Skeletal muscle satellite cell (primary cell): Measurements from ENCODE around the gene SERPINA1.
A peak's percentile ranks its signal among the peaks of the same experiment; 100 is the strongest.
"Not testable (repeated sequence)": the region's sequence is repeated elsewhere in the genome, so short reads cannot be mapped to it uniquely, and the experiment has no call there.

Source experiments
- H3K27me3 ChIP-seq: 2 replicates; pipeline ENCODE4 v1.7.0; 2013; ENCODE audit warnings: low read length; ENCODE audit not compliant: control insufficient read depth, insufficient read depth
- H3K36me3 ChIP-seq: 2 replicates; pipeline ENCODE4 v1.7.0; 2013; ENCODE audit warnings: mild to moderate bottlenecking, control low read depth, low read length; ENCODE audit not compliant: insufficient read depth
- H3K4me1 ChIP-seq: 2 replicates; pipeline ENCODE4 v1.7.0; 2013; ENCODE audit warnings: low read length; ENCODE audit not compliant: control insufficient read depth, insufficient read depth
- H3K4me2 ChIP-seq: 2 replicates; pipeline ENCODE4 v1.7.0; 2013; ENCODE audit warnings: mild to moderate bottlenecking, low read length
- H3K4me3 ChIP-seq: 2 replicates; pipeline ENCODE4 v1.7.0; 2013; ENCODE audit warnings: low read length
- H3K9ac ChIP-seq: 2 replicates; pipeline ENCODE4 v1.7.0; 2013; ENCODE audit warnings: mild to moderate bottlenecking, low read depth, low read length, moderate library complexity
- H3K9me3 ChIP-seq: replicated peaks from 2 replicates; pipeline ENCODE4 v1.7.0; 2013; ENCODE audit warnings: mild to moderate bottlenecking, control low read depth, low read length

SERPINA1 gene

GRCh38 chr14:94346841-94347240, 41.6 kb downstream of the SERPINA1 start:
- no peaks in the 10 kb centered on the region for H3K27me3 ChIP-seq
- H3K36me3 ChIP-seq, result no peaks in the 10 kb centered on the region
- no peak overlapping the region for H3K4me2 ChIP-seq
- H3K4me3 ChIP-seq, result no peak overlapping the region
- no peak overlapping the region for H3K9ac ChIP-seq
- peaks cover 32% of the 10 kb centered on the region for H3K4me1 ChIP-seq
- H3K9me3 ChIP-seq, result no peaks in the 10 kb centered on the region

DNA sequence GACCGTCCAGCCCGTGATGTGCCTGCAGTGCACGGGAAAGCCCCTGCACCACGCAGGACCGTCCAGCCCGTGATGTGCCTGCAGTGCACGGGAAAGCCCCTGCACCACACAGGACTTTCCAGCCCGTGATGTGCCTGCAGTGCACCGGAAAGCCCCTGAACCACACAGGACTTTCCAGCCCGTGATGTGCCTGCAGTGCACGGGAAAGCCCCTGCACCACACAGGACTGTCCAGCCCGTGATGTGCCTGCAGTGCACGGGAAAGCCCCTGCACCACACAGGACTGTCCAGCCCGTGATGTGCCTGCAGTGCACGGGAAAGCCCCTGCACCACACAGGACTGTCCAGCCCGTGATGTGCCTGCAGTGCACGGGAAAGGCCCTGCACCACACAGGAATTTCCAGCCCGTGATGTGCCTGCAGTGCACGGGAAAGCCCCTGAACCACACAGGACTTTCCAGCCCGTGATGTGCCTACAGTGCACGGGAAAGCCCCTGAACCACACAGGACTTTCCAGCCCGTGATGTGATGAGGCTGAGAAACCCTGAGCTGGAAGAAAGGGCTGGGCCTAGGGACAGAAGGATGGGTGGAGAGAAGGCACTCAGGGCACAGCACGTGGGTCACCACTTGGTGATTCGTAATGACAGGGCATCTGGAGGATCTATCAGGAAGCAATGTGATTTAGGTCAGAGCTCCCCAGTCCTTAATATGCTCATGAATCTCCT, 42.2 kb downstream of the SERPINA1 start:
- H3K4me1 ChIP-seq, result peaks cover 38% of the 10 kb centered on the region
- not testable (repeated sequence) for H3K9me3 ChIP-seq, H3K4me3 ChIP-seq, H3K36me3 ChIP-seq, H3K27me3 ChIP-seq, H3K9ac ChIP-seq, H3K4me2 ChIP-seq

GRCh38 chr14:94345344-94346064, 42.9 kb downstream of the SERPINA1 start:
- Histone ChIP-seq H3K4me2 (peak overlapping the region; percentile 3), H3K9me3 (no peaks in the 10 kb centered on the region), H3K4me3 (no peak overlapping the region), H3K36me3 (no peaks in the 10 kb centered on the region), H3K4me1 (peaks cover 38% of the 10 kb centered on the region), H3K27me3 (no peaks in the 10 kb centered on the region), H3K9ac (no peak overlapping the region)

DNA sequence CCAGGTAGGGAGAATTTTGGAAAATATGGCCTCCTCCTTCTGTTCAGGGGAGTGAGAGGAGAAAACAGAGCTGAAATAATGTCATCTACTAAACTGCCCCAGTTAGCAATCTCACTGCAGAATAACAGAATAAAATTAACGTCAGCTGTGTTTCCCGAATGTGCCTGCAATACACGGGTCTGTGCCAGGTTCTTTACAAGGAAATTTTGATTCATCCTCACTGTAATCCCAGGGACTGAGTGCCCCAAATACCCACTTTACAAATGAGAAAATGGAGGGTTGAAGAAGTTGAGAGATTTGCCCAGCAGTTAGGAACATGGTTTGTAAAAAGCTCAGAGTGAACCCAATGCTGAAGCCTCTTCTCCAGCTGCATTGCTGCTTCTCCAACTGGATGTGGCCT, 44.0 kb downstream of the SERPINA1 start:
- H3K4me3 ChIP-seq, result no peak overlapping the region
- H3K36me3 ChIP-seq, result no peaks in the 10 kb centered on the region
- H3K4me2 ChIP-seq, result no peak overlapping the region
- H3K9me3 ChIP-seq, result no peaks in the 10 kb centered on the region
- H3K4me1 ChIP-seq, result peaks cover 38% of the 10 kb centered on the region
- no peak overlapping the region for H3K9ac ChIP-seq
- no peaks in the 10 kb centered on the region for H3K27me3 ChIP-seq

DNA sequence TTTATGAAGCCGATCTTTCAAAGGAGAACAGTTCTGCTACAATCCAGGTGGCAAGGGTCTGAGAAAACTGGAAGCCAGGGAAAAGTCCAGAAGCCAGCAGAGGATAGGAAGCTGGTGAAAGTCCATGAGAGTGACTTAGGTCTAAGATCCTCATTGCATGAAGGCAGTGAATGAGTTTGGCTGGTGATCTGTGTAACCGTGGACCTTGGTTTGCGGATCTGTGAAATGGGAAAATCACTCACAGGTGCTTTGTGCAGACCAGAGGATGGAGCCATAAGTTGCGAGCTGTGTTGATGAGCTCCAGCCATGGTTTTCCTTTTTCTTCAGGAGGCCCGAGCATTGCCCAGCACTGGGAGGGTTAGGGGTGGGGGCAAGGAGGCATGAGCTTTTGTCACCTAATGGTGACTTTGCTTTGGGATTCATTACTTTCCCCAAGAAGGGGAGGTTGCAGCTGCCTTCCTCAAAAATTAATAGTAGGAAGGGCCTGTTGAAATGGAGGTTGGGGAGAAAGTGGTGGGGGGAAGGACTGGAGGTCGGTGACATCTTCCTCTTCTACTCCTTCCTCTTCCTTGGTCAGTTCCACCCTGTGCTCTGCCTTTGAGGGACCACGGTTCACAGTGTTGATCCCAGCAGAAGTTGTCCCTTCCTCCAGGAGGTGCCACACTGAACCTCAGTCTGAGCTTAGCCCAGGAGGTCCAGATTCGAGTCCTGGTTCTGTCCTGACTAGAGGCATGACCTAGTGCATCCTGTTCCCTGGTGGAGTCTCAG, 45.0 kb downstream of the SERPINA1 start:
- Histone ChIP-seq H3K4me1 (peaks cover 38% of the 10 kb centered on the region), H3K36me3 (no peaks in the 10 kb centered on the region), H3K9me3 (no peaks in the 10 kb centered on the region), H3K4me3 (no peak overlapping the region), H3K4me2 (no peak overlapping the region), H3K9ac (no peak overlapping the region), H3K27me3 (no peaks in the 10 kb centered on the region)

DNA sequence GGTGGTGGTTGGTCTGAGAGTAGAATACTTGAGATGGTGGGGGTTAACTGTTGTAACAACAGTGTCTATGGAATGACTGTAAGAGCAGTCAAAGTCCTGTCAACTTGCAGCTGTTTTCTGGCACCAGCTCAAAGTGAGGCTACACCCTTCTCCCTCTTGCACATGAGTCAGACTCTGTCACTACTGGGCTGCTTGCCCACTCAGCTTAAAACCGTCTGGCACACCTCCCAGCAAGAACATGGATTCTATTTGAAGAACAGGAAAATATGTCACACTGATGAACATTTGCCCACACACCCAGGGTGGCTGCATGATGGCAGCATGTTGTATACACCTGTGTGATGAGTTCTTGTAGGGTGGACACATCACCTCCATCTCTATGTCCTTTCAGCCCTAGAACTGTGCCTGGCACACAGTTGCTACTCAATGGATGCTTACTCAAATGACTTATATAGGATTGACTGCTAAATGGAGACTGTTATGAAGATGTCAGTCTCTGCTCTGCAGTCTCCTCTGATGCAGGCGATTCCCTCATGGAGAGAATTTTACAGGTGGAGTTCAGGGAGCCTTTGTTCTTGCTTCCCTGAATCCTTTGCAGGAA, 46.0 kb downstream of the SERPINA1 start:
- peaks cover 38% of the 10 kb centered on the region for H3K4me1 ChIP-seq
- no peaks in the 10 kb centered on the region for H3K36me3 ChIP-seq
- H3K4me3 ChIP-seq, result peak overlapping the region; percentile 1
- no peaks in the 10 kb centered on the region for H3K9me3 ChIP-seq
- peak overlapping the region; percentile 46 for H3K4me2 ChIP-seq
- H3K9ac ChIP-seq, result no peak overlapping the region
- H3K27me3 ChIP-seq, result no peaks in the 10 kb centered on the region

DNA sequence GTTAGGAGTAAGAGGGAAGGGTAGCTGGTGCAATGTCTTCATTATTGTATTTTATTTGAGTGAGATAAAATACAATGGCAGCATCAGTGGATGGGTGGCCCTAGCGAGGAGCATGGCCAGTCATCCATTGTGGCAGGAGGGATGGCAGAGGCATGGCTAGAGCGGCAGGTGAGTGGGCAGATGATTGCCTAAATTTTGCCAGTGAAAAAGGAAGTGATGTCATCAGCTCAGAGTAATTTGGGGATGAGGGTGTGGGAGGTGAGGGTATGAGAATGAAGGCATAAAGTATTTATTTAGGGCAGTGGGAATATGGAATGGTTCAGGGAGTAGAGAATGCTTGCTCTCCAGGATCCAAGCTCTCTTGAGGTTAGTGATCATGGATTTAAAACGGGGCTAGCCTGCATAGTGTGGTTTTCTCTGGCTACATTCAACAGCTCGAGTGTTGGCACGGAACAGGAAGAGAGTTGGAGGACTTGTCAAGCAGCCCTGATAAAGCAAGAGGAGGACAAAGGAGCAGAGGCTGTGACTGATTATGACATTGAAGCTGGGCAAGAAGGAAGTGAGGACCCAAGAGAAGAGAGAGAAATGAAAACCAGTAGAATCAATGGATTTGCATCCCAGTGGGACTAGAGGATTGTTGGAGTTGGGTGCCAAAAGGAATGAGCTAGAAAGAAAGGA, 46.6 kb downstream of the SERPINA1 start:
- no peaks in the 10 kb centered on the region for H3K9me3 ChIP-seq
- peaks cover 38% of the 10 kb centered on the region for H3K4me1 ChIP-seq
- peak overlapping the region; percentile 46 for H3K4me2 ChIP-seq
- H3K9ac ChIP-seq, result no peak overlapping the region
- H3K4me3 ChIP-seq, result peak overlapping the region; percentile 1
- H3K27me3 ChIP-seq, result no peaks in the 10 kb centered on the region
- H3K36me3 ChIP-seq, result no peaks in the 10 kb centered on the region

DNA sequence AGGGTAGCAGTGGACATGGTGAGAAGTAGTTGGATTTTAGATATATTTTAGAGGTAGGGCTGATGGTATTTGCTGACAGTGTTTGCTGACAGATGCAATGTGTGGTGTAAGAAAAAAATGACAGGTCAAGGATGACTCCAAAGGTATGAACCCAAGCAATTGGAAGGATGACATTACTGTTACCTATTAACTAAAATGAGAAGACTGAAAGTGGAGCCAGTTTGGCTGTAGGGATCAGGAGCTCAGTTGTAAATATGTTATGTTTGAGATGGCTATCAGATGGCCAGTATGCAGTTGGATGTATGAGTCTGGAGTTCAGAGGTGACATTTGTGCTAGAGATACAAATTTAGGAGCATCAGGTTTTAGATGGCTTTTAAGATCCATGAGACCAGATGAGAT, 47.9 kb downstream of the SERPINA1 start:
- no peaks in the 10 kb centered on the region for H3K9me3 ChIP-seq
- no peak overlapping the region for H3K4me2 ChIP-seq
- H3K36me3 ChIP-seq, result no peaks in the 10 kb centered on the region
- H3K27me3 ChIP-seq, result no peaks in the 10 kb centered on the region
- H3K9ac ChIP-seq, result no peak overlapping the region
- H3K4me3 ChIP-seq, result no peak overlapping the region
- H3K4me1 ChIP-seq, result peaks cover 28% of the 10 kb centered on the region

DNA sequence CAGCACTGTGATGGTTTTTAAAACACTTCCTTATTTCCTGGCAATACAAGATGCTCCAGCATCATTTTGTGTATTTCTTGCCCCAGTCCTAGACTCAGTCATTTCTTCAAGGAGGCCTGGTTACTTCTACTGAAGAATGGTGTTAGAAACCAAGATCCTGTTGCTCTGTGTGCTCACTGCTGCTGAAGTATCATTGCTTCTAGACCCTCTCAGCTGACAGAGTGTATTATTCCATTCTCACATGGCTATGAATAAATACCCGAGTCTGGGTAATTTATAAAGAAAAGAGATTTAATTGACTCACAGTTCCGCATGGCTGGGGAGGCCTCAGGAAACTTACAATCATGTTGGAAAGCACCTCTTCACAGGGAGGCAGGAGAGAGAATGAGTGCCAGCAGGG, 50.4 kb downstream of the SERPINA1 start:
- H3K4me2 ChIP-seq, result no peak overlapping the region
- no peaks in the 10 kb centered on the region for H3K27me3 ChIP-seq
- peaks cover 15% of the 10 kb centered on the region for H3K4me1 ChIP-seq

DNA sequence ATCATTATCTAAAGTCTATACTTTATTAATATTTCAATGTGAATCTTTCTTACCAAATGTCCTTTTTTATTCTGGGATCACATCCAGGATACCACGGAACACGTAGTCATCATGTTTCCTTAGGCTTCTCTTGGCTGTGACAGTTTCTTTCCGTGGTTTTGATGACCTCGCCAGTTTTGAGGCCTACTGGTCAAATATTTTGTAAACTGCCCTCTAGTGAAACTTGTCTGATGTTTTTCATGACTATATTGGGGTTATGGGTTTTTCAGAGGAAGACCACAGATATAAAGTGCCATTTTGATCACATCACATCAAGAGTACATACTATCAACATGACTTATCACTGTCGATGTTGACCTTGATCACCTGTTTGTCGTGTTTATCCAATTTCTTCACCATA, 51.1 kb downstream of the SERPINA1 start:
- H3K4me3 ChIP-seq, result no peak overlapping the region
- no peaks in the 10 kb centered on the region for H3K27me3 ChIP-seq
- H3K9me3 ChIP-seq, result no peaks in the 10 kb centered on the region
- H3K4me1 ChIP-seq, result peaks cover 9% of the 10 kb centered on the region
- H3K4me2 ChIP-seq, result no peak overlapping the region
- H3K9ac ChIP-seq, result no peak overlapping the region
- H3K36me3 ChIP-seq, result no peaks in the 10 kb centered on the region

More for the DNA sequence above, 50.4 kb downstream of the SERPINA1 start:
- Histone ChIP-seq H3K9me3 (no peaks in the 10 kb centered on the region), H3K4me3 (no peak overlapping the region), H3K36me3 (no peaks in the 10 kb centered on the region), H3K9ac (no peak overlapping the region)

GRCh38 chr14:94334872-94335271, 53.5 kb downstream of the SERPINA1 start:
- no peak overlapping the region for H3K9ac ChIP-seq
- no peaks in the 10 kb centered on the region for H3K27me3 ChIP-seq
- H3K4me2 ChIP-seq, result no peak overlapping the region
- H3K4me3 ChIP-seq, result no peak overlapping the region
- no peaks in the 10 kb centered on the region for H3K4me1 ChIP-seq
- no peaks in the 10 kb centered on the region for H3K9me3 ChIP-seq
- no peaks in the 10 kb centered on the region for H3K36me3 ChIP-seq
